RPMI8226 (cell line): Measurements from ENCODE around the gene AP2A2.
A peak's percentile ranks its signal among the peaks of the same experiment; 100 is the strongest.

Experiments
- DNase-seq: peaks from one replicate; pipeline ENCODE4 v3.0.0-alpha.2; 2015

The AP2A2 gene

DNA sequence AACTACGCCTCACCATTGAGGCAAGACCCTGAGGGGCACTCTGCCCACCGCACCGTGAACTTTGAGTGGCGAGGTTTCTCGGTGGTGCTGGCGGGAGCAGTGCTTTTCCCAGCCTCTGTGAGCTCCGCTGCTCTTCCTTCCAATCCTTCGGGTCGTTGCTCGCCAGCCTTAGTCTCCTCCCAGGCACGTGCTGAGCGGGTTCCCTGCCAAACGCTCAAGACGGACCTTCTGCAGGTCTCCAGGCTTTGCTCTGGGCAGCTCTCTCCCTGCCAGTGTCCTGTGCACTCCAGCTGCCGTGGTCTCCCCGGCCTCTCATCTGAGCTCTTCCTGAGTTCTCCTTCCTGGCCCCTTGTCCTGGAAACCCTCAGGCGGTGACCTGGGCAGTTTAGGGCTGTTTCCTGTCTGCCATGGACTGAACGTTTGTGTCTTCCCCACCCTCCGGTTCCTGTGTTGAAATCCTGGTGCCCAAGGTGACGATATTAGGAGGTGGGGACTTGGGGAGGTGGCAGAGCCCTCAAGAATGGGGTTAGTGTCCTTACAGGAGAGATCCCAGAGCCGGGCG lies 122.0 kb downstream of the AP2A2 start:
- DNase-seq: no peak

DNA sequence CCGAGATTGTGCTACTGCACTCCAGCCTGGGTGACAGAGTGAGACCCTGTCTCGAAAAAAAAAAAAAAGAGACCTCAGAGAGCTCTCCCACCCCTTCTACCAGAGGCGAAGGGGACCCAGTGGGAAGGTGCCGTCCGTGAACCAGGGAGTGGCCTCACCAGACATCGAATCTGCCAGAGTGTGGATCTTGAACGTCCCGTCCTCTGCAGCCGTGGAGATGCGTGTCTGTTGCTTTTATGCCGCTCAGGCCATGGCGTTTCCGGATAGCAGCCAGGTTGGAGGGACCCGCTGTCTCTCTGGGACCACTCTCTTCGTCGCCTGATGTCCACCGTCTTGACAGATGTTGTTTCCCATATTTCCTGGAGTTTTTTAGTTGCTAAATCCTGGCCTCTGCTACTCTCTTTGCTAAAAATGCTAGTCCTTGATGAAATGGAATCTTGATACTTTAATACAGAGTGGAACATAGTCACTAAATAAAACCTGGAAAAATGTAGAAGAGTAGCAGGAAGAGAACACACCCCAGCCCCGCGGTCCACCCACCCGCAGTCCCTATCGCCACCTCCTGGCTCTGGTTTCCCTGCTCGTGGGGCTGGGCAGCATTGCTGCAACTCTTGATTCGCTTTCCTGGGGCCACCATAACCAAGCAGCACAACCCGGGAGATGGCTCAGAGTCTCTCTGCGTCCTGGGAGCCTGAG lies 122.9 kb downstream of the AP2A2 start:
- no peak for DNase-seq

- DNase-seq: no peak
Measured at GRCh38 chr11:1049071-1049405, 123.4 kb downstream of the AP2A2 start.

GRCh38 chr11:1049431-1049891 lies 123.8 kb downstream of the AP2A2 start:
- peak; percentile 50 for DNase-seq

- DNase-seq: no peak
Measured at GRCh38 chr11:1049911-1050580, 124.4 kb downstream of the AP2A2 start.

GRCh38 chr11:1050581-1051355 lies 125.1 kb downstream of the AP2A2 start:
- DNase-seq: peak; percentile 84

DNA sequence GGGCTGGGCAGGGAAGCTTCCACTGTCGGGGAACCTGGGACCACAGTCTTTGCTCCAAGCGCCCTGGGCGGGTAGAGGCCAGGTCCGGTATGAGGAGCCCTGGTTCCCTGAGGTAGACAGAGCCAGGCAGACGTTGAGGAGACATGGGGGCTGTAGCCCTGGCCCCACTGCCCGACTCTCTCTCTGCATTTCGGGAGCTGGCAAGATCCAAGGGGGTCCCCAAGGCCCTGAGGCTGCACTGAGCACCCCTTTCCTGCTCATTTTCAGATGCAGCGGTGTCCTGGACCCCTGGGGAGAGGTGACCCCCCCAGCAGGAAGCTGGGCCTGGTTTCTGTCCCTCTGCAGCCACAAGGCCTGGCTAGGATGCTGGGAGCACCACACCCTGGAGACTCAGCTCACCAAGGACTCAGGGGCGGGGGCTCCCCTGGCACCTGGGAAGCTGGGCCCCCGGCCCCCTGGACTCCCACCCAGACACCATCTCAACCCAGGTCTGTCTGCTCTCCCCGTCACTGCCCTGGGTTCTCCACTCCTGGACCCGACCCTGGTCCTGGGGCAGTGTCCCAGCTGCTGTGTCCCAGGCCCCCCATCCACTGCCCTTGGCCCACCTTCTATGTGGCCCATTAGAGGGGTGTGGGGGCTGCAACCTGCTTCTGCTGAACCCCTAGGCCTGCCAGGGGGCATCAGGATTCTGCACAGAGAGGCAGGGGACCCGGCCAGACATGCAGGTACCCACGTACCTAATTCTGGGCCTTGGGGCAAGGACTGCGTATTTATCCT lies 125.9 kb downstream of the AP2A2 start:
- DNase-seq: no peak

DNA sequence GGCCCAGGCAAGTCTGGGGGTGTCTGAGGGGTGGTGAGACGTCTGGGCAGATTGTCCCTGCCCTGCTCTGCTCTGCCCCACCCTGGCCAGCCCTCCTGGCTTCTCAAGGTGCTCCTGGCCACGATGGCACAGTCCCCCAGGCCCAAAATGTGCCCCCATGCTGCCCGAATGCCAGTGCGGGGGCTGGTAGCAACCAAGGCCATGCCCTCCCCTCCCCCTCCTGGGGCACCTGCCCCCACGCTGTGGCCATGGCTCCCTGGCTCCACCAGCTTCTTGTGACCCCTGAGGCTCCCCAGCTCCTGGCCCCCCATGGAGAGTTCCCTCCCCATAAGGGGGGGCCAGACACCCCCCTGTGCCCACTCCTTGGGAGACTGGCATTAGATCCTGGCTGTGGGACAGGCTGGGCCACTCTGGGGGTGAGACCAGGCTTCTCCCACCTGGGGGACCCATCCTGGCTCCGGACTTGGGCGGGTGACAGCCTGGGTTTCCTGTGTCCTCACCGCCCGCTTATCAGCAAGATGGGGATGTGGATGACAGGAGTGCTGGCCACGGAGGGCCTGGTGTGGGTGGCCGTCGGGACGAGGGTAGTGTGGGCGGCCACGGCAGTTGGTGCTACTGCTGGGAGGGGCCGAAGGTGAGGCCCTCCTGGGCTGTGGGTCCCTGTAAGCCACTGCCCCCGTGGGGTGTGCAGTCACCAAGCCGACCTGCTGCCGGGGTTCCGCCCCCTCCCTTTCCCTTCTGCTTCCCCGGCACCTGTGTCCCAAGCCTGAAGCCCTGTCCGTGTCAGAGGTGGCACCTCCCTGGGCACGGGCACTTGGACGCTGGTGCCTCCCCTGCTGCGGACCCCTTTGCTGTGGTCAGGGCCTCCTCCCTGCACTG lies 126.7 kb downstream of the AP2A2 start:
- DNase-seq: no peak

- DNase-seq: peak; percentile 35
Measured at GRCh38 chr11:1053121-1053901, 127.6 kb downstream of the AP2A2 start.

DNA sequence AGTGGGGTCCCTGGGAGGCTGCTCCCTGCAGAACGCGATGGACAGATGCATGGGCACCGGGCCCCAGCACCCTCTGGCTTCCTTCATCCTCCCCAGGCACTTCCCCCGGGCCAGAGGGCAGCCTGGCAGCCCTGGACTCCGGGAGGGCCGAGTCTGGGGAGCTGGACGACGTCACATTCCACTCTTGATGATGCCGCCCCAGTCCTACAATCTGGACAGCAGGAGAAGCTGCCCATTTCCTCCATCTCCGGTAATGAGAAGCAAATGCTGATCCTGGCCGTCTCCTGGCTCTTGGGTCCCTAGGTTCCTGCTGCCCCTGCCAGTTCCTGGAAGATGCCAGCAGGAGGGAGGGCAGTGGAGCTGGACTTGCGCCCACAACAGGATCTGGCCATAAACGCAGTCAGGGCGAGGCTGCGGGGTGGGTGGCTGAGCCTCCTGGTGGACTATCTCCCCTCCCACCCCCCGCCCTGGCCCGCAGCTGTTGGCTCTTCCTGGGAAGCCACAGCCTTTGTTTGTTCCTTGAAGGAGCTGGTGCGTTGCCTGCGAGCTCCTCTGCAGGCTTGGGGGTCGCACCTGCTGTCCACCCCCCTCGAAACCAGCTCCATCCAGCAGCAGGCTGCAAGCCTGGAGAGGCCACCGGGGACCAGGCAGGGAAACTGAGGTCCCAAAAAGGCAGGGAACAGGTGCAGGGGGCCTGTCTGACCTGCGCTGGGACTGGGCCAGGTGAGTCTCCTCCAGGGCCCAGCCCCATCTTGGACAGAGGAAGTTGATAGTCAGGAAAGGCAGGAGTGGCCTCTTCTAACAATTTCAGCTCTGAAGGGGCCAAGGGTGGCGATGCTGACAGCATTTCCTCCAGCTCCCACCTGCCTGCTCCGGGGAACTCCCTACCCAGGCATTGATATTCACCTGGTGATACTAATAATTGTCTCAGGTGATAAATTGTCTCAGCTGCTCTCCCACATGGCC lies 128.8 kb downstream of the AP2A2 start:
- no peak for DNase-seq

- no peak for DNase-seq
Measured at GRCh38 chr11:1055109-1055703, 129.5 kb downstream of the AP2A2 start.

DNA sequence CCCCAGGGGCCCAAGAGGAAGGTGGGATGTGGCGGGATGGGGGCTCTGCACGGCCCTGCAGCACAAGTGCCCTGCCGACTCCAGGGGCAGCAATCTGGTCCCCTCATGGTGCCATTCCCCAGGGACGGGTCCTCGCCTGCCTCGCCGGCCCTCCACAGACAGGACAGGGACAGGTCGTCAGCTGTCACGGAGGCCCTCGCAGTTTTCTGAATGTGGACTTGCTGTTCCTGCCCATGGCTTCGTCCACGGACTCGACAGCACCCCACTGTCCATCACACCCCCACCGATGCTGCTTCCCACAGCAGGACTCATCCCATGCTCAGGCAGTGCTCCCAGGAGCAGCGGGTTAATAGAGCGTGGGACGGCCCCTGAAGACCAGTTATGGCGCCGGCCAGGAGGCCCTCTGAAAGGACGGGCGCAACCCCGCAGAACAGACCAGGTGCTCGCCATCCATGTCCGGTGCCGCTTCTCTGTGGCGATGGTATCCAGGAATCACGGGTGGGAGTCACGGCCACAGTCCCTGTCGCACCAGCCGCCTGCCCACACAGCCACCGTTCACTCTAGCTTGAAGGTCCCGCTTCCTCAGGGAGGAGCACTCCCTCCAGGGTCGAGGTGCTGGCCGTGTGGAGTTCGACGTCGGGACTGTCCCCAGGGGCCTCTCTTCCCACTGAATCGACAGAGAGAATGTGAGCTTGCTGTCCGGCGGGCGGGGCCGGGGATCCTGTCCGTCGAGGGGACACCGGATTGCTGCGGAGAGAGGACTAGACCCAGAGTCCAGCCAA lies 130.5 kb downstream of the AP2A2 start:
- DNase-seq: no peak

DNA sequence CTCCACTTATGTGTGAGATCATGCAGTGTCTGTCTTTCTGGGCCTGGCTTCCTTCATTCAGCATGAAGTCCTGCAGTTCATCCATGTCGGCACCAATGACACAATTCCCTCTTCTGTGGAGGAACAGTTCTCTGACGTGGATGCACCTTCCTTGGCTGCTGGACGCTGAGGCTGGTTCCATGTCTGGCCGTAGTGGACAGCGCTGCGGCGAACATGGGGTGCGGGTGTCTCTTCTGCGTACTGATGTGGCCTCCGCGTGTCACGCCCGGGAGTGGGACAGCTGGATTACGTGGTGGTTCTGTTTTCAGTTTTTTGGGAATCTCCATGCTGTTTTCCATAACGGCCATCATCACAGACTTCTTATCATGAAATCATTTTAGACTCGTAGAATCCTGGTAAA lies 132.1 kb downstream of the AP2A2 start:
- no peak for DNase-seq

GRCh38 chr11:1059759-1060158 lies 134.1 kb downstream of the AP2A2 start:
- DNase-seq: no peak

GRCh38 chr11:1060410-1060809 lies 134.7 kb downstream of the AP2A2 start:
- DNase-seq: no peak

DNA sequence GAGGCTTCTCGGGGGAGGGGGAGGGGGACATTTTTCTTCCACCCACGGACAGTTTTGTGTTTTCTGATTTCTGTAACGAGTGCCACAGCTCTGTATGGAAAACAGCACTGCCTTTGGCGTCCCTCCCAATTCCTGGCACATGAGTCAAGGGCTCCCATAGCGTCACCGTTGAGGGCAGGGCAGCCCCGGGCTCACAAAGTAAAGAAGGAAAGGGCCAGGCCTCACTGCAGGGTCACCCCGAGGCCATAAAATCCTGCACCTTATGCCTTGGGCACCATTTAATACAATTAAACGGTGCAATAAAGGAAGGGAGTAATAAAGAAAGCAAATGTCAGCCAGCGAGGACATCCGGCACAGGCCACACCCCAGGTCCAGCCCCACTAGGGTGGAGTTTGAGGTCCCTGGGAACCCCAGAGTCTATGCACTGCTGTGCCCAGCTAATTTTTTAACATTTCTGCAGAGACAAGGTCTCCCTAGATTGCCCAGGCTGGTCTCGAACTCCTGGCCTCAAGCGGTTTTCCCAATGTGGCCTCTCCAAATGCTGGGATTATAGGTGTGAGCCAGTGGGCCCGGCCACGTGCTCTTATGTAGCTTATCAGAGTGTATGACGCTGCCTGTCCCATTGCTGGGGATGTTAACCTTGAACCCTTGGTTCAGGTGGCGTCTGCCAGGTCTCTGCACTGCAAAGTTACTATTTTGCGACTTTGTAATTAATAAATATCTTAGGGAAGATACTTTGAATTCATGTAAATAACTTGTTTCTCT lies 135.4 kb downstream of the AP2A2 start:
- no peak for DNase-seq
